Stimulated activated CD4-positive, alpha-beta T cell treated with anti-CD3 and anti-CD28 coated beads, Interleukin-2, amount 100 ng/mL, for 4 hours (primary cell): Measurements from ENCODE around the gene HSPA12A.

Source experiments
- DNase-seq: peaks from one replicate; pipeline ENCODE4 v3.0.0-alpha.2; 2020; ENCODE audit warnings: low read depth

The HSPA12A gene, protein sequence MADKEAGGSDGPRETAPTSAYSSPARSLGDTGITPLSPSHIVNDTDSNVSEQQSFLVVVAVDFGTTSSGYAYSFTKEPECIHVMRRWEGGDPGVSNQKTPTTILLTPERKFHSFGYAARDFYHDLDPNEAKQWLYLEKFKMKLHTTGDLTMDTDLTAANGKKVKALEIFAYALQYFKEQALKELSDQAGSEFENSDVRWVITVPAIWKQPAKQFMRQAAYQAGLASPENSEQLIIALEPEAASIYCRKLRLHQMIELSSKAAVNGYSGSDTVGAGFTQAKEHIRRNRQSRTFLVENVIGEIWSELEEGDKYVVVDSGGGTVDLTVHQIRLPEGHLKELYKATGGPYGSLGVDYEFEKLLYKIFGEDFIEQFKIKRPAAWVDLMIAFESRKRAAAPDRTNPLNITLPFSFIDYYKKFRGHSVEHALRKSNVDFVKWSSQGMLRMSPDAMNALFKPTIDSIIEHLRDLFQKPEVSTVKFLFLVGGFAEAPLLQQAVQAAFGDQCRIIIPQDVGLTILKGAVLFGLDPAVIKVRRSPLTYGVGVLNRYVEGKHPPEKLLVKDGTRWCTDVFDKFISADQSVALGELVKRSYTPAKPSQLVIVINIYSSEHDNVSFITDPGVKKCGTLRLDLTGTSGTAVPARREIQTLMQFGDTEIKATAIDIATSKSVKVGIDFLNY

DNA sequence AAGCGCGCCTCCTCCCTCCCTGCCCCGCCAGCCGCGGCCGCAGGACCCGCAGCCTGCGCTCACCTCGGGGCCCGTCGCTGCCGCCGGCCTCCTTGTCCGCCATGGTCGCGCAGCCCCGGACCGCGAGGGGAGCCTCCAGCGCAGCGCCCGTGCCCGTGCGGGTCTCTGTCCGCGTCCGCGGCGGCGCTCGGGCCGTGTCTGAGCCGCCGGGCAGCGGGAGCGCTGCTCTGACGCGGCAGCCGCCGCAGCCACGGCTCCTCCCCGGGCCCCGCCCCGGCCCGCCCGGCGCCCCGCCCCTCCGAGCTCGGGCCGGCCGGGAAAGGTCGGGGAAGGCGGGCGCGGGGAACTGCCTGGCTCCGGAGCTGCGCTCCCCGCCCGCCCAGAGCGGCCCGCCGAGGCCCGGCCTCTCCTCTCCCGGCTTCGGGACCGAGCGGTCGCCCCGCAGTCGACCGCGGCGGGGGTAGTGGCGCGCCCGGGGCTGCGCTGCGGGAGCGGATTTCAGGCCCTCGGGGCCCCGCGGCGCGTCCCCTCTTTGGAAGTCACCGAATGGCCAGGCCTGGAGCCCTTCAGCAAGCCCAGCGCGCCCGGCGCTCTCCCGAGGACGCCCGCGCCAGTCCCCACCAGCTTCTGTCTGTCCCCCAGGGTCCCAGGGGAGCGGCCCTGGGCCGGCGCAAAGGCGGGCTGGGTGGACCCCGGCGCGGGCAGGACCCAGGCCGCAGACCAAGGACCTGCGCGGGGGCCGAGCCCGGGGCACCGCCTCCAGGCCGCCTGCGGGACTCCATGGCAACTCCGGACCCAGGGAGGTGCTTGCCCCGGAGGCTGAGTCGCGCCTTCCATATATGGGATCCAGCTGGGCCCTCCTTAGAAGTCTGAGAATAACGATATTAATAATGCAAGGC is at the start of gene HSPA12A:
TSS of gene HSPA12A (minus strand) at position 200 of the 899 bp plus-strand sequence. CDS start at position 103, 97 bp downstream.
- DNase-seq = peak; percentile 24

DNA sequence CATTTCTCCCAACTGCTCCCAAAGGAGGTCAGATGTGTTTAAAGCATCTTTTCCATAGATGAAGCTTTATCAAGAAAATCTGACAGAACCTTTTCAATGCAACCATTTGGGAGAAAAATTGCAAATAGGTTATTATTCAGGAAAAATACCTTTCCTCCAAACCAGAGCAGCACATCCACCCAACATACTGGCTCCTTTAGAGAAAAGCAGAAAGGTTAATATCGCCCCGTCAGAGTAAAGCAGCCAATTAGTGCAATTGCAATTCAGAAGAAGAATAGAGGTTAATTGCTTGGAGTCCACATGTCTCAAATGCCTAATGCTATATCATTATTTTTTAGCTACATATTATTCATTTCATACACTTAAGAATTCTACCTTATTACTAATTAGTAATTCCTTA is 48.9 kb upstream of the HSPA12A start:
- no peak for DNase-seq

DNA sequence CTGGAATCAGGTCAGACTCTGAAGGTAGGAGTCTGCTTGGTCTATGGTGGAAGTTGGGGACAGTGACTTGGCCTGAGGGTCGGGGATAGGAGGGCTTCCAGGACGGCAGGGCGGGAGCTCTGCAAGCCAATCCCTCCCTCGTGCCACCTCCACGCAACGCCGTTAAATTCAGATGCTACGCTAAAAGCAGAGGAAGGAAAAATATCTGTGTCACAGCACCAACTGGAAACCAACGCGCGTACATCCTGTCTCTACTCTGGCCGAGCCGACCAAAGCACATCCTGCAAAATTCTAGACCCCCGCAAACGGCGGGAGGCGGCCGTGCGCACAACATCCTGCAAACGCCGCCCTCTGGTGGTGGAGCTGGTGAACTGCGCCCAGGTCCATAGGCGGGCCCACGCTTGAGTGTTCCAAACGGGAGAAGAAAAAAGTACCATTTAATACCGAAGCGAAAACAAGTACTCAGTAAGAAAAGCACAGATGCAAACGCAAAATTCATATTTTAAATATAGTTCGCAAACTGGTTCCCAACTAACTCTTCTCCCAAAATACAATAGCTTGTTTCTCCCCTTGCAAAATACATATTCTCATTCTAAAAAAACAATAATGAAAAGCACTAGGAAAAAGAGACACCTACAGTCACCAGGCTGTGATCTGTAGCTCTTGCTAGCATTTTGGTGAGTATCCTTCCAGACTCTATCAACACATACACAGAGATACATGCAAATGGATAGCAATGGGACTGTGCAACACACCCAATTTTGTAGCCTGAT is 45.7 kb upstream of the HSPA12A start:
- peak; percentile 41 for DNase-seq

DNA sequence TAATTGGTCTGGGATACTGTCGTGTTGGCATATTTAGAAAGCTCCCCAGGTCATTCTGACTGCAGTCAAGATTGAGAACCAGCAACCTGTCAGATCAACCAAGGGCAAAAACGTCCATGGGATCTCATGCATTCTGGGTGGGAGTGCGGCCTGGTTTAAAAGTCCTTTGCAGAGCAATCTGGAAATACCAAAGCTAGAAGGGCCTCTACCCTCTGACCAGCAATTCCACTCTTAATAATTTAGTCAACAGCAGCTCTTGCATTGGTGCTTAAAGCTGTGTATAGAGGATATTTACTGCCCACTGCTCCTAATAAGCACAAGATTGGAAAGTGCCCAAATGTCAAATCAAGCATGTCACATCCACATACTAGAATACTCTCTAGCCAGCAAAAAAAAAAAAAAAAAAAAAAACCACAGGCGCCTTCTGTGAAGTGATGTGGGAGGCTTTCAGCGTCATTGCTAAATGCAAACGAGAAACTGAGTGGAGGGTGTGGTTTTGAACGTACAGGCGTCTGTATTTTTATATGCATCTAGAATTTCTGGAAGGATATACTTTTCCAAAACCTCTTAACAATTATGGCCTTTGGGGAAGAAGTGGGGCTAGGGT is 44.8 kb upstream of the HSPA12A start:
- DNase-seq = no peak

DNA sequence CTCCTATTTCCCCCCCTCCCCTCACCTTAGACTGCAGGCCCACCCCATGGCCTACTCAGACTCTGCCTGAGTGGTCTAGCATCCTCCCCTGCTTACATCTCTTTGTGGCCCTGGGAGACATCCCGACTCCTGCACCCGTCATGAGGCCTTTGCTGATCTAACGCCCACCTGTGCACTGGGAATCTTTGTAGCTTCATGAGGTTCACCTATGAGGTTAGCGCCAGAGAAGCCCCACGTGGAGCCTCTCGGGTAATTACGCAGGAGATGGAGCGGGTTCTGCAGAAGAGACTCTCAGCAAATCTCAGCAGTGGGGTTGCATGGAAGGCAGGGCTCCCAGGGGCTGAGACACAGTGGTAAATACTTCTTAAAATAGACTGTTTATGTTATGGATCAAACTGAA is 43.5 kb upstream of the HSPA12A start:
- DNase-seq = no peak

DNA sequence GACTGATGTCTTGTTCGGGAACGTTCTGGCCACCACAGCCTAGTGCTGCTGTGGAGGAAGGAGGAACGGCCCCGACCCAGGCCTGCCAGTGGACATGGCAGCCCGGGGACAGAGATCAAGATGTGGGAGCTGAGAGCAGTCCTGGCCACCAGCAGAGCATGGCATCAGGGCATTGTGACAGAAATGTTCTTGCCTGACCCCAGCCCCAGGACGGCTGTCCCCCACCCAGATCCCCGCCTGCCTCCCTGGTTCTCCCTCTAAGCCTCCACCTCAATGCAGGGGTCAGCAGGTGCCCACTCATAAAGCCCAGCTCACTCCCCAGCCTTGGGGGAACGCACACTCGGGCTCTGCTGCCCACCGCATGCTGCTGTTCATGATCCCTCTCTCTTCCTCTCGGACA is 42.9 kb upstream of the HSPA12A start:
- no peak for DNase-seq

DNA sequence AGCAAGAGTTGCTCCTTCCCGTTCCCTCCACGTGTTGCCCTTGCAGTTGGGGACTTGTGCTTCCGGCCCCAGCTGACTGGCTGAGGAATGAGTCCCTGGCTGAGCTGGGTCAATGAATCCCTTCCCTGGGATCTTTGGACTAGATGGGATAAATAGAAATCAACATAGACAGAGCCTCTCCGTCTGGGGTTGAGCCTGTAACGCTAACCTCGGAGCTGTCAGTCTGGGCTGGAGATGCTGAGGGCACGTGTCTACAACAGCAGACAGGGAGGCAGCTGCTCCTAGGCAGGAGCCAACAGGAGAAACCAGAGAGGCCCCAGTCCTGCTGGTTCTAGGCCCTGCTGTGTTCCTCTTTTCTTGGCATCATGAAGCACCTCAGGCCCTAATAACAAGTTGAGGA is 42.3 kb upstream of the HSPA12A start:
- DNase-seq = no peak

DNA sequence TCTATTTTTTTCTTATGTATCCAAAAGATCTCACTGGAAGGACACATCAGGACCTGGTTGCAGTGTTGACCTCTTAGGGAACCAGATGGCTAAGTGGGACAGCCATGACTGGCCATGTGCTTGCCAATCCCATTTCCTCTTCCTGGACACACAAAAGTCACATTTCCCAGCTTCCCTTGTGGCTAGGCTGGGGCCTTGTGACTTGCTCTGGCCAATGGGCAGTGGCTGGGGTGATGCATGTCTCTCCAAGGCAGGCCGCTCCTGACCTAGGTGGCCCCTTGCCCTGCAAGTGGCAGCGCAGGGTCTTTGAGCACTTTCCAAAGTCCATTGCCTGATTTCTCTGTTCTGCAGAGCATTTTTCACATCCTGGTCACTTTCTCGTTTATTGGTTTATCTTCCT is 41.7 kb upstream of the HSPA12A start:
- no peak for DNase-seq

DNA sequence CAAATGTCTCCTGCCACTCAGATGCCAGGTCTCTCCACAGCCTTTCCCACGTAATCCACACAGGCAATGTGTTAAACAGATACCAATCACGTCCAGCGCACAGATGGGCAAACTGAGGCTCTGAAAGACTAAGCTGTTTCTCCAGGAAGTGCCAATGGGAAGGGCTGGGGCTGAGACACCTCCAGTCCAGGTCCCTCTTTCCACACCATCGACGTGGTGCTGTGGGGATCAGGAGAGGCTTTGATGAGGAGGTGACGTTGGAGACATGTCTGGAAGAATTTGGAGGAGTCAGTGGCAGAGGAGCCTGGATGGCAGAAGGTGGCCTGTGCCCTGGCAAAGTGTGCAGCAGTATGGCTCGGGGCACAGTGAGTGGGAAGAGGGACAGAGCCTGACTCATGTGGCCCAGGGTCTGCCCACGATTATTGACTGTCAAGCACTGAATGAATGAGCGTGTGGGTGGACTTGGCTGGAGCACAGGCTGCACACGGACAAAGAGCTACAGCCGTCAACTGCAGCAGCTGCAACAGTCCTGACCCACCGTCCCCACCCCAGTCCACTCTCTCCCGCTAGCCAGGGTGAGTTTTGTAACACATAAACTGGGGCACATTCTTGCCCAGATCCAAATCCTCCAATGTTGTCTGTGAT is 40.8 kb upstream of the HSPA12A start:
- no peak for DNase-seq

DNA sequence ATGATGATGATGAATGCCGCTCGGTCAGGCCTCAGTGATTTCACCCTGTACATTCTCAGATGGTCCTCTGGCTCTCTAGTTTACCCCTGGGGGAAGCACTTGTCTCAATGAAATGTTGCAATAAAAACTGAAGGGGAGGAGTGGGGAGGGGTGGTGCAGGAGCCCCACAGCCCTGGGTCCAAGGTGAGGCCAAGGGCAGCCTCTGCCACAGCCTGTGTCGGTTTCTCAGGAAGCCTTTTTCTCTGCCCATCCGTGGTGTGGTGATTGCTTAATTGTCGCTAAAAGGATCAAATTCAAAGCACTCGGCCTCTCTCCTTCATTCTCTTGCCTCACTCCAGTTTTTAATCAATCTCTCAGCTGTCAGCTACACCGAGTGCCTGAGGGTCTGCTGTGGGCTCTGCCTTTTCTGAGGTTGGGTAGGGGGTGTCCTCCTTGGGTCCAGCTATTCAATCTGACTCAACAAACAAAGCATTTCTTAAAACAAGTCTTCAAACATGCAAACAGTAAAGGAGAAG is 39.1 kb upstream of the HSPA12A start:
- no peak for DNase-seq

DNA sequence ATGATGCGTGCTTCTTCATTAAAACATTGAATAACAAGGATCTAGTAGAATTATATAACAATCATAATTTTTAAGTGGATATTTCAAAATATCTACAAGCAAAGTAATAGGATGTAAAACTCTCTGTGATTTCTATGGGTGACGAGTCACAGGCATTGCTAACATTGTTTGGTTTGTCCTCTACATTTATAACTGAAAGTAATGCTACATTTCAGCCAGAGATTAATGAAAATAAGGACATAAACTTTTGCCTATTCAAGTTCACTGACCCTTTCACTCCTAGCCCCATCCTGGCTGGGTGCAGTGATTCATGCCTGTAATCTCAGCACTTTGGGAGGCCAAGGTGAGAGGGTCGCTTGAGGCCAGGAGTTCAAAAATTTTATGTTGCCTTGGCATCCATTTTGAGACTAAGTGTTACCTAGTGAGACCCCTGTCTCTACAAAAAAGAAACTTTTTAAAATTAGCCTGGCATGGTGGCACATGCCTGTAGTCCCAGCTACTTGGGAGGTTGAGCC is 38.4 kb upstream of the HSPA12A start:
- DNase-seq = no peak

DNA sequence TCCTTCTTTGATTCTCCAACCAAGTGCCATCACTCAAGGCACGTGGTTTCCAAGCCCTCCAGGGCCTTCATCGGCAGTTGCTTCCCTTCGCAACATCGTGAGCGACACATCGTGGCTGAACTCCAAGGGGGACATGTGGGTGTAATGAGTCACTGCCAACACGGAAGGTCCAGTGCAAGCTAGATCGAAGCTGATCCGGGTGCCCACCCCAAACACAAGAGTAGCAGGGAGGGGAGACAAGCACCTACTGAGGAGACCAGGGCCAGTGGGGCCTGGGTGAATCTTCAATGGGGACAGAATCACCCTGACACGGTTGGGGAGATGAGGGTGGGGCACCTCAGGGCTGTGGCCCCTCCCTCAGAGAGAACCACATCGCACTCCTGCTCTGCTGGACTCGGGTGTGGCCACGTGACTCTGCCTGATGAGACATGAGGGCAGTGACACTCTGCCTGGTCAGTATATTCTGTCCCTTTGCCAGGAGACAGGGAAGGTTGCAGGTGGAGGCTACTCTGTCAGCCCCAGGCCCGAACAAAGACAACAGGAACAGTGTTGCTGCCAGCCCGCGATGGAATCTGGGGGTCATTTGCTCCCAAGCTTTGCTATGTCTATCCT is 36.8 kb upstream of the HSPA12A start:
- no peak for DNase-seq

DNA sequence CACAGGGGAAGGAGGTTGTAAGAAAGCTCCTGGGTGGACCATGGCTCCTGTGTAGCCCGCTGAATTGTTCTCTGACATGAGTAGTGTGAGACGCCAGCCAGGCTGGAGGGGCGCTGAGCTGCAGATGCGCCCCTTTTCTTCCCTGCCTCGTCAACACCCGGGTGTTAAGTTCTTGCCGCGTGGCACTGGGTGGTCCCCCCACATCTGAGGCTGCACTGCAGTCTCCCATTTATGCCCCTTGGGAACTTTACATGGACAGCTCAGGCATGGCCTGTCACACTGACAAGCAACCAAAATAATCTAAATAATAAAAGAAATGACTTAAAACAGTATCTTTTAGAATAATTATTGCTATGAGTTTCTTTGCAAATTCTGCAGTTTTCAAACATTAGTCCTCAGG is 34.6 kb upstream of the HSPA12A start:
- no peak for DNase-seq

DNA sequence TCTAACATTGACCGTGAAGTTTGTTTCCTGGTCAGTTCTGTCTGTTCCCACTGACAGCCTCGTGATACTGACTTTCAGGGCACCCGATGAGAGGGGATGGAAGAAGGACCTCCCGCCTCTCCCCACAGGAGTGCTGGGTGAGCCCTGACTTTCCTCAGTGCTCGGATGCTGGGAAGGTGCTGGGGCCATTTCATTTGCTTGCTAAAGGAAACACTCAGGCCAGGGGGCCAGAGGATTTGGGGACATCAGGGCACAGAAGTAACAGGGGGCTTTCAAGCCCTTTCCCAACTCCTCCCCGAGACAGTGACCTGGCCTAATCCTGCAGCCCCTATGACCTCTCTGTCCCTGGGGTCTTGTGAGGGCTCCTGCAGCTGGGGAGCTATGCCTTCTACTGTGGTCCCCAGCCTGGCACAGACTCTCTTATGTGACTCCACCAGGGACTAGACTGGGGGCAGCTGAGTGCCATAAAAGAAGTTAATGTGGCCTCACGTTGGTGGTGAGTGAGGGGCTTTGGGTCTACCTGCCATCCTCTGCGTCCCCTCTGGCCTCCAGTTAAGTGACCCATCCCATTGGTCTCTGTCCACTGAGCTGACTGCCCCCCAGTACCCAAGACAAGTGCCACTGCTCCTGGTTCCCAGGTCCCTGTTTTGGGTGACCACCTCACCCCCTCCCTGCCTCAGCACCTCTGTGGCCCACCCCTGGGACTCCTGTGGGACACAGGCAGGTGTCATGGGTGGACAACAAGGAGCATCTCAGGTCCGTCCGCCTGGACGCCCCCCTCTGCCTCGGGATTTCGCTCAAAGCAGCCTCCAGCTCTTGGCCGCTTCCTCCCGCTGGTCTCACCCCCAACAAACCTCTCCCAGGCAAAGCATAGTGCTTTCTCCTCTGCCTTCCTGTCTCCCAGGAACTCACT is 33.4 kb upstream of the HSPA12A start:
- no peak for DNase-seq

DNA sequence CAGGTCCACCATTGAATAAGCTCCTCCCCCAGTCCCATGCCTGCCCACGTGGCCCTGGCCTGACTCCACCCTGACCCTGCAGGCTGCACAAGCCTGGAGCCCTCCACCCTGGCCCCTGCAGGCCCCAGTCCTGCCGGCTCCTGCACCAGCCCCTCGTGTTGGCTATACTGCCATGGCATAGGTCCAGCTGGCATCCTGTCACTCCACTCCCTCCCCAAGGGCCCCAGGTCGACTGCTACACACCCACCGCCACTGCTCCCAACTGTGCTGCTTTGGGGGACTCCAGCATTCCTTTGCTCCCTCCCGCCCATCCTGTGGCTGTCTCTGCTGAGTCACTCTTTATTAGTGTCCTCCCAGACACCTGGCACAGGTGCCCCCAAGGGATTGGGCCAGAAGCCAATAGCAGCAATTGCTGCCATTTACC is 32.4 kb upstream of the HSPA12A start:
- DNase-seq = no peak

DNA sequence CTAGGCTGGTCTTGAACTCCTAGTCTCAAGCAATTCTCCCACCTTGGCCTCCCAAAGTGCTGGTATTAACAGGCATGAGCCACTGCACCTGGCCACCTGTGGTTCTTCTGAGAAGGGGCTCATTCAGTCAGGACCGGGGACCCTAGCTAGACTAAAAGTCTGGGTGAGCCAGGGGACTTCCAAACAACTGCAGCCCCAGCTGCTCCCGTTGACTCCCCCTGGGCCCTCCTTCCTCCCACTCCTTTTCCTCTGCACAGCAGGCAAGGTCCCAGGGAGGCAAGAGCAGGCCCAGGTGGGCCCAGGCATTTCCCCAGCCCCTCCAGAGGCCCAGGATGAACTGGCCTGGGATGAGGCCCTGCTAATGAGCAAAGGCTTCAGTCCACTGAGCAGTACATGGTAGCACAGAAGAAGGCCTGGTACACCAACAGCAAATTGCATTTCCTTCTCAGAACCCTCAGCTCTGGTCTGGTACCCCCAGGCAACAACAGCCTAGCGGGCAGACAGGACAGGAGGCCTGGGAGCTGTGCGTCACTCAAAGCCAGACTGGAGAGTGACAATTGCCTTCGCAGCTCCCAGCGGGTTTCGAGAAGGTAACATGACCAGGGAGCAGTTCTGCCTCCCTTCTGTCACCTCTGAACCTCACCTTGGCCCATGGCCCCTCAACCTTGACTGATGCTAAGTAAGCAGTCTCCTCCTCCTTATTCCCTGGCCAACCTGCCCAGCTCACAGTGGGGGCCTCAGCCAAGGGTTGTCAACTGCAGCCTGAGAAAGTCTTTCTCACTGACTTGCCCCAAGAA is 30.7 kb upstream of the HSPA12A start:
- DNase-seq = no peak

DNA sequence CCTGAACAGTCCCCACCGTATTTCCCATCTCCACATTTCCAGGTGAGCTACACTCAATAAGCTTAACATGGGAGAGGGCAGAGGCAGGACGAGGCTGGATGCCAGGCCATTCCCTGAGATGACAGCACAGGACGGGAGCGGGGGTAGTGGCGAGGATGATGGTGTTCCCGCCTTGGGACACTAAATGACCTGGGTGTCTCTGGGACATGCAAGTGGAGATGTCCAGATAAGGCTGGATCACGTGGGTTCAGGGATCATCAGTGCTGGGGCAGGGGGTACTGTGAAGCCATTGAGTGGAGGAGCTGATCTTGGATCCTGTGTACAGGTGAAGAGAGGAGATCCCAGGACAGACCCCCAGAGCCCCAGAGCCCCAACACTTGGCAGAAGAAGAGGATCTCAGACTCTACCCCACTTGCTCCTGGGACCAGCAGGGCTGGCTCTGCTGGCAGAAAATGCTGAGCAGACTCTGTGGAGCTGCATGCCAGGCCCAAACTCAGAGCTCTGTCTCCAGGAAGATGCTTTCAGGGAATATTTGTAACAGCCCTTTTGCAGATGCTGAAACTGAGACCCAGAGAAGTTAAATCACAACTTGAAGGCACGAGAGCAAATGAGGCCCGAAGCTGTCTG is 29.7 kb upstream of the HSPA12A start:
- no peak for DNase-seq
